ENCODE results near the gene AKAP5.

- TF ChIP-seq CTCF (IDR thresholded peaks at IDR 0.05), result no peak
- no peak for TF ChIP-seq POLR2AphosphoS5 (IDR thresholded peaks at IDR 0.05)
Observed at GRCh38 chr14:64502456-64502855, 37.2 kb downstream of the AKAP5 start.
